Trophoblast cell (in vitro differentiated cells and primary cell): Measurements from ENCODE around the gene RAP1GAP.

Source experiments
- DNase-seq, 2 donors: peaks; one replicate each; pipeline ENCODE4 v3.0.0-alpha.2; 2016
- H2AFZ ChIP-seq: 2 replicates; pipeline ENCODE4 v1.6.1; 2013; ENCODE audit warnings: low read length, moderate library complexity, mild to moderate bottlenecking; ENCODE audit not compliant: insufficient read depth, poor library complexity
- H2AK5ac ChIP-seq: 2 replicates; pipeline ENCODE4 v1.6.1; 2013; ENCODE audit warnings: mild to moderate bottlenecking, low read length
- H2BK120ac ChIP-seq: 2 replicates; pipeline ENCODE4 v1.6.1; 2013; ENCODE audit warnings: low read length, mild to moderate bottlenecking, moderate library complexity; ENCODE audit not compliant: insufficient read depth, poor library complexity
- H2BK12ac ChIP-seq: 2 replicates; pipeline ENCODE4 v1.6.1; 2013; ENCODE audit warnings: mild to moderate bottlenecking, low read length, moderate library complexity
- H2BK5ac ChIP-seq: 2 replicates; pipeline ENCODE4 v1.6.1; 2013; ENCODE audit warnings: low read length, low read depth, moderate library complexity, mild to moderate bottlenecking; ENCODE audit not compliant: poor library complexity
- H3K14ac ChIP-seq: 2 replicates; pipeline ENCODE4 v1.6.1; 2013; ENCODE audit warnings: mild to moderate bottlenecking, low read length
- H3K18ac ChIP-seq: 2 replicates; pipeline ENCODE4 v1.6.1; 2013; ENCODE audit warnings: mild to moderate bottlenecking, low read length
- H3K23ac ChIP-seq: 2 replicates; pipeline ENCODE4 v1.6.1; 2013; ENCODE audit warnings: low read length
- H3K27ac ChIP-seq: 2 replicates; pipeline ENCODE4 v1.5.1; 2013; ENCODE audit warnings: low read depth, mild to moderate bottlenecking, inconsistent platforms, low read length, moderate library complexity
- H3K27me3 ChIP-seq: 2 replicates; pipeline ENCODE4 v1.6.1; 2013; ENCODE audit warnings: inconsistent platforms, mild to moderate bottlenecking, low read length, moderate library complexity; ENCODE audit not compliant: insufficient read depth
- H3K36me3 ChIP-seq, 2 experiments: 1 replicate in 1 of 2; 2 replicates in 1 of 2; pipeline ENCODE4 v1.6.1; 2013; ENCODE audit warnings: low read length in 2 of 2, mild to moderate bottlenecking in 2 of 2, moderate library complexity in 1 of 2; ENCODE audit not compliant: insufficient read depth in 2 of 2, control insufficient read depth in 1 of 2
- H3K4ac ChIP-seq: 2 replicates; pipeline ENCODE4 v1.6.1; 2013; ENCODE audit warnings: low read depth, mild to moderate bottlenecking, low read length, moderate library complexity
- H3K4me1 ChIP-seq, 2 experiments: 1 replicate in 1 of 2; 2 replicates in 1 of 2; pipeline ENCODE4 v1.6.1; 2013; ENCODE audit warnings: low read length in 2 of 2, mild to moderate bottlenecking in 2 of 2, moderate library complexity in 1 of 2; ENCODE audit not compliant: insufficient read depth in 2 of 2, control insufficient read depth in 1 of 2
- H3K4me2 ChIP-seq: 2 replicates; pipeline ENCODE4 v1.6.1; 2013; ENCODE audit warnings: inconsistent platforms, mild to moderate bottlenecking, low read length, moderate library complexity
- H3K4me3 ChIP-seq: 2 replicates; pipeline ENCODE4 v1.5.1; 2013; ENCODE audit warnings: mild to moderate bottlenecking, low read depth, low read length, inconsistent platforms
- H3K79me1 ChIP-seq: one replicate; pipeline ENCODE4 v1.6.1; 2013; ENCODE audit warnings: low read length
- H3K79me2 ChIP-seq: 2 replicates; pipeline ENCODE4 v1.6.1; 2013; ENCODE audit warnings: low read length, mild to moderate bottlenecking; ENCODE audit not compliant: control insufficient read depth, insufficient read depth, poor library complexity
- H3K9ac ChIP-seq: 2 replicates; pipeline ENCODE4 v1.6.1; 2013; ENCODE audit warnings: mild to moderate bottlenecking, low read length
- H3K9me3 ChIP-seq: 2 replicates; pipeline ENCODE4 v1.6.1; 2013; ENCODE audit warnings: low read depth, mild to moderate bottlenecking, control low read depth, inconsistent platforms, low read length; ENCODE audit not compliant: insufficient read depth
- H4K12ac ChIP-seq: 2 replicates; pipeline ENCODE4 v1.6.1; 2013; ENCODE audit warnings: low read depth, mild to moderate bottlenecking, low read length, moderate library complexity
- H4K8ac ChIP-seq: 2 replicates; pipeline ENCODE4 v1.6.1; 2013; ENCODE audit warnings: low read depth, mild to moderate bottlenecking, low read length, moderate library complexity
- H4K91ac ChIP-seq: one replicate; pipeline ENCODE4 v1.6.1; 2013; ENCODE audit warnings: low read depth, mild to moderate bottlenecking, low read length, moderate library complexity
- whole genome bisulfite sequencing: extraction: QIAGEN DNeasy Blood & Tissue Kit; methylation state at CpG from one replicate; pipeline ENCODE4 v1.1.7; 2013; ENCODE audit warnings: missing lambda C conversion rate; ENCODE audit not compliant: insufficient read length, insufficient coverage; ENCODE audit errors: extremely low coverage; 5-methylcytosine and 5-hydroxymethylcytosine counted together

The RAP1GAP gene

GRCh38 chr1:21706151-21706835, 37.1 kb upstream of the RAP1GAP start:
- no peak overlapping the region for H3K14ac ChIP-seq
- H2BK5ac ChIP-seq: no peak overlapping the region
- H3K27me3 ChIP-seq: no peaks in the 10 kb centered on the region
- no peak overlapping the region for H3K27ac ChIP-seq
- H2BK120ac ChIP-seq: no peak overlapping the region
- no CpG with 5 or more reads among the region's 8 CpGs for WGBS
- peaks cover 11 to 23% of the 10 kb centered on the region in 2 experiments for H3K36me3 ChIP-seq
- H3K9ac ChIP-seq: no peak overlapping the region
- no peak overlapping the region for H2AK5ac ChIP-seq
- no peak overlapping the region for H2AFZ ChIP-seq
- H4K8ac ChIP-seq: no peak overlapping the region
- no peaks in the 10 kb centered on the region for H3K79me1 ChIP-seq
- H3K4me1 ChIP-seq: no peaks in the 10 kb centered on the region
- no peak overlapping the region for H3K4me3 ChIP-seq
- DNase-seq: peak in 1 of 2 donors; percentile 2
- H3K23ac ChIP-seq: no peak overlapping the region
- no peak overlapping the region for H4K12ac ChIP-seq
- H3K9me3 ChIP-seq: no peaks in the 10 kb centered on the region
- H2BK12ac ChIP-seq: no peak overlapping the region
- no peak overlapping the region for H3K18ac ChIP-seq
- no peak overlapping the region for H3K4ac ChIP-seq
- H4K91ac ChIP-seq: no peak overlapping the region
- H3K4me2 ChIP-seq: no peak overlapping the region
- H3K79me2 ChIP-seq: no peaks in the 10 kb centered on the region

GRCh38 chr1:21705303-21705980, 36.3 kb upstream of the RAP1GAP start:
- Histone ChIP-seq H3K27ac (no peak overlapping the region), H3K9ac (no peak overlapping the region), H4K12ac (no peak overlapping the region), H3K79me2 (no peaks in the 10 kb centered on the region), H3K79me1 (no peaks in the 10 kb centered on the region), H3K18ac (no peak overlapping the region), H3K36me3 (peaks cover 14 to 24% of the 10 kb centered on the region in 2 experiments), H3K14ac (no peak overlapping the region), H3K4me1 (no peaks in the 10 kb centered on the region), H3K27me3 (no peaks in the 10 kb centered on the region), H3K4ac (no peak overlapping the region), H4K8ac (no peak overlapping the region), H2BK5ac (no peak overlapping the region), H3K4me2 (no peak overlapping the region), H4K91ac (no peak overlapping the region), H3K23ac (no peak overlapping the region), H2BK12ac (no peak overlapping the region), H3K4me3 (no peak overlapping the region), H2AK5ac (no peak overlapping the region), H2BK120ac (no peak overlapping the region), H2AFZ (no peak overlapping the region), H3K9me3 (no peaks in the 10 kb centered on the region)
- DNase-seq: no peak
- no CpG with 5 or more reads among the region's 4 CpGs for WGBS

GRCh38 chr1:21704145-21704544, 35.0 kb upstream of the RAP1GAP start:
- Histone ChIP-seq H2AK5ac (no peak overlapping the region), H3K9ac (no peak overlapping the region), H4K12ac (no peak overlapping the region), H4K91ac (no peak overlapping the region), H2AFZ (no peak overlapping the region), H3K4me1 (no peaks in the 10 kb centered on the region), H3K18ac (no peak overlapping the region), H2BK12ac (no peak overlapping the region), H3K27me3 (no peaks in the 10 kb centered on the region), H3K27ac (no peak overlapping the region), H3K79me1 (no peaks in the 10 kb centered on the region), H3K79me2 (no peaks in the 10 kb centered on the region), H3K23ac (no peak overlapping the region), H3K9me3 (no peaks in the 10 kb centered on the region), H4K8ac (no peak overlapping the region), H3K4me2 (no peak overlapping the region), H2BK5ac (no peak overlapping the region), H3K36me3 (peaks cover 17 to 31% of the 10 kb centered on the region in 2 experiments), H2BK120ac (no peak overlapping the region), H3K4me3 (no peak overlapping the region), H3K14ac (no peak overlapping the region), H3K4ac (no peak overlapping the region)
- no CpG with 5 or more reads among the region's 5 CpGs for WGBS
- DNase-seq: no peak

- Histone ChIP-seq H4K8ac (no peak overlapping the region), H3K23ac (no peak overlapping the region), H4K91ac (no peak overlapping the region), H3K79me1 (no peaks in the 10 kb centered on the region), H3K79me2 (no peaks in the 10 kb centered on the region), H3K9ac (no peak overlapping the region), H3K4me2 (no peak overlapping the region), H4K12ac (no peak overlapping the region), H3K4me1 (no peaks in the 10 kb centered on the region), H3K9me3 (no peaks in the 10 kb centered on the region), H3K27ac (no peak overlapping the region), H2BK5ac (no peak overlapping the region), H3K36me3 (peaks cover 15 to 31% of the 10 kb centered on the region in 2 experiments), H2AFZ (no peak overlapping the region), H2BK12ac (no peak overlapping the region), H3K18ac (no peak overlapping the region), H2AK5ac (no peak overlapping the region), H2BK120ac (no peak overlapping the region), H3K4me3 (no peak overlapping the region), H3K27me3 (no peaks in the 10 kb centered on the region), H3K14ac (no peak overlapping the region), H3K4ac (no peak overlapping the region)
- peak in 1 of 2 donors; percentile 25 for DNase-seq
- no CpG with 5 or more reads among the region's 3 CpGs for WGBS
Observed at GRCh38 chr1:21703318-21703963, 34.3 kb upstream of the RAP1GAP start.
